ENCODE measurements around the gene GALNT10.

GALNT10 gene

DNA sequence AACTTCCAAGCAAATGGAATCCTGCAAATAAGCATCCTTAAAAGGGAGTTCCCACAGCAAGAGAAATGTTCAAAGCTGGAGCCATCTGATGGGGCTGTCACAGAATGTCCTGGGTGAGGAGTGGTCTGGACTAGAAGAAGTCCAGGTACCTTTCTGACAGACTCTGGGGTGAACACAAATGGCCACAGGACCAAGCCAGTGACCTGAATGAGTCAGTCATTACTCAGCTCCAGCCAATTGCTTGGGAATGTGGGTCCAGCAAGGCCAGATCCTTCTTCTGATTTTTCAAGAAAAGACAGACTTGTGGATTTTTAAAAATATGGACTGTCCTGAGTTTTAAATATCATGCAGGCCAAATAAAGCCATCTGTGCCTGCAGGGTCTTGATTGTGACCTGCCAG, 30.1 kb downstream of the GALNT10 start:
- peak; percentile 72 for DNase-seq
- in situ Hi-C loops (cut with HindIII; ENCODE audit: low pct_ligation_motif_present, low pct_unique_long_range_greater_than_20kb, low sequenced_read_pairs) = no loop called here

- in situ Hi-C loops (cut with HindIII; ENCODE audit: low pct_ligation_motif_present, low pct_unique_long_range_greater_than_20kb, low sequenced_read_pairs) = no loop called here
- DNase-seq = peak; percentile 69
Measured at GRCh38 chr5:154221371-154221896, 30.9 kb downstream of the GALNT10 start.

GRCh38 chr5:154222414-154222813, 31.9 kb downstream of the GALNT10 start:
- in situ Hi-C loops (cut with HindIII; ENCODE audit: low pct_ligation_motif_present, low pct_unique_long_range_greater_than_20kb, low sequenced_read_pairs) = no loop called here
- DNase-seq = no peak

- in situ Hi-C loops (cut with HindIII; ENCODE audit: low pct_ligation_motif_present, low pct_unique_long_range_greater_than_20kb, low sequenced_read_pairs) = no loop called here
- no peak for DNase-seq
Measured at GRCh38 chr5:154223320-154223719, 32.8 kb downstream of the GALNT10 start.

- in situ Hi-C loops (cut with HindIII; ENCODE audit: low pct_ligation_motif_present, low pct_unique_long_range_greater_than_20kb, low sequenced_read_pairs) = no loop called here
- DNase-seq = no peak
Measured at GRCh38 chr5:154227090-154227489, 36.6 kb downstream of the GALNT10 start.

GRCh38 chr5:154228696-154229095, 38.2 kb downstream of the GALNT10 start:
- in situ Hi-C loops (cut with HindIII; ENCODE audit: low pct_ligation_motif_present, low pct_unique_long_range_greater_than_20kb, low sequenced_read_pairs) = no loop called here
- DNase-seq = no peak

DNA sequence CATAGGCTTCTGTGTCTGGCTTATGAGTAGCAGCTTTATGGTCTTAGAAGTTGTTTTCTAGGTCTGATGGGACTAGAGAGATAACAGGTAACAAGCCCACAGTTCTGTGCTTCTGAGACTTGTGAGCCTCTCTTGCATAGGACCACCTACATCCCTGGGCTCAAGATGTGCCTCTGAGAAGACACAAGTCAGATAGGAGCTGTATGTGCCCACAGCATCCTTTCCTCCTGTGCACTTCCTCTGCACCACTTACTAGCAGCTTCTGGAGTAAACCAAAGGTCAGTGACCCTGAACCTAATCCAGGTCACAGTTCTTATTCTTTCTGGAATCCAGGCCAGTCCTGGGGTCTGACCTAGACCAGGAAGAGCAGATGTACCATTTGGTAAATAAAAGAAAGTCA, 40.0 kb downstream of the GALNT10 start:
- in situ Hi-C loops (cut with HindIII; ENCODE audit: low pct_ligation_motif_present, low pct_unique_long_range_greater_than_20kb, low sequenced_read_pairs) = no loop called here
- no peak for DNase-seq

DNA sequence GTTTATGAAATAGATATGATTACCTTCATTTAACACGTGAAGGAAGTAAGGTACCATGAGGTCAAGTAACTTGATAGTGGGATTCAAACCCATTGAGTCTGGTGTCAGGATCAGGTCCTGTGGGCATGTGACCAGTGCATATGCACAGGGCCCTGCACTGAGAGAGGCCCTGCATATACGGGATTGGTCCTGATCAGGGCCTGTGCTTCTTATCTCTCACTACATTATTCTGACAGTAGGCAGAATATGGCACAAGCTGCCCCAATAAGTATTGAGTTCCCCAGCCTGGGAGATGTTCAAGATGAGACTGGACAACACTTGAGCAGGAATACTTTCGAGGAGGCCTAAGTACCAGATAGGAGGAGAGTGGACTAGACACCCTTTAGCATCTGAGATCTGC, 44.0 kb downstream of the GALNT10 start:
- DNase-seq = no peak
- in situ Hi-C loops (cut with HindIII; ENCODE audit: low pct_ligation_motif_present, low pct_unique_long_range_greater_than_20kb, low sequenced_read_pairs) = no loop called here

DNA sequence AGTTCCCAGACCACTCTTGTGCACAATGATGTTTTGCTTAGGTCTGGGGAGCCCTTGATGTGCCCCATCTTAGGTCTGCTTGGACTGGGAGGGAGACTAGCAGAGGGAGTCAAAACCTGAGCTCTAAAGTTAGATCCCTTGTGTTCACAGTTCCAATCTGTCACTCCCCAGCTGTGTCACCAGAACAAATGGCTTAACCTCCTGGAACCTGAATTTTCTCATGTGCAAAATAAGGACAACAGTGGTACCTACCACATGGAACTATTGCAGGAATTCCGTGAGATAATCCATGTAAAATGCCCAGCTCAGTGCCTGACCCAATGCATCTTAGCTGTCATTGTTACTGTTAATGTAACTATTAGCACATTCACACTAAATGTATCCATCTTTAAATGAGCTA, 45.5 kb downstream of the GALNT10 start:
- no peak for DNase-seq
- in situ Hi-C loops (cut with HindIII; ENCODE audit: low pct_ligation_motif_present, low pct_unique_long_range_greater_than_20kb, low sequenced_read_pairs) = no loop called here

- no peak for DNase-seq
- in situ Hi-C loops (cut with HindIII; ENCODE audit: low pct_ligation_motif_present, low pct_unique_long_range_greater_than_20kb, low sequenced_read_pairs) = no loop called here
Measured at GRCh38 chr5:154236536-154237375, 46.2 kb downstream of the GALNT10 start.

- no peak for DNase-seq
- in situ Hi-C loops (cut with HindIII; ENCODE audit: low pct_ligation_motif_present, low pct_unique_long_range_greater_than_20kb, low sequenced_read_pairs) = no loop called here
Measured at GRCh38 chr5:154237376-154237743, 46.8 kb downstream of the GALNT10 start.

DNA sequence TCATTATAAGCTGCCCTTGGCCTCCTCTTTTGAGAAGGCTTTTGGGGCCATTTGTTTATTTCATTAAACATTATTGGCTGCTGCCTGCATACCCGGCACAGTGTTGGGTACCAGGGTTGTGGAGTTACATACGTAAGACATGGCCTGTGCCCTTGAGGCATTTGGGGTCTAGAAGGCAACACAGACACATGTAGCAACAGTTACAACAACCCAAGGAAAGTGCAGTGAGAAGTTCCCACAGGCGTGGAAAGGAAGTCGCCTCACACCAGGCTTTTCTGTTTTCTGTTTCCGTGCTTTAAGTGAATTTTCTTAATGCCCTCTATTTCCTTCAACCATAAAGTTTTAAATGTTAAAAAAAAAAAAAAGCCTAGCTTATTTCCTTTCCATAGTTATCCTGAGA, 47.4 kb downstream of the GALNT10 start:
- in situ Hi-C loops (cut with HindIII; ENCODE audit: low pct_ligation_motif_present, low pct_unique_long_range_greater_than_20kb, low sequenced_read_pairs) = no loop called here

GRCh38 chr5:154238776-154239481, 48.4 kb downstream of the GALNT10 start:
- in situ Hi-C loops (cut with HindIII; ENCODE audit: low pct_ligation_motif_present, low pct_unique_long_range_greater_than_20kb, low sequenced_read_pairs) = no loop called here
- no peak for DNase-seq

More for the DNA sequence above, 47.4 kb downstream of the GALNT10 start:
- DNase-seq = no peak

DNA sequence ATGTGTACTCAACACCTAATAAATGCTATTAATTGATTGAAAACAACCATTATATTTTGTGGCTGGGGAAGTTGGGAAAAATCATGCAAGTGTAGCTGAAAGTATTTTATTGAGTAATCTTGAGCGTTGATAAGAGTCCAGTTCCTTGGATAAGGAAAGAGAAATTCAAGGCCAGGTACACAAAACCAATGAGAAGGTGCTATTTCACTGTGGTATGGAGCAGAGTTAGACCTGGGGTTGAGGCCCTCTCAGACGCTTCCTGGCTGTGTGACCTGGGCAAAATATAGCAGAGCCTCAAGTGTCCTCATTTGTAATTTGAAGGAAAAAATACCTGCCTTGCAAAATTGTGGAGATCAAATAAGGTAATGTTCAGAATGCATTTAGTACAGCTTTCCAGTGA, 50.1 kb downstream of the GALNT10 start:
- in situ Hi-C loops (cut with HindIII; ENCODE audit: low pct_ligation_motif_present, low pct_unique_long_range_greater_than_20kb, low sequenced_read_pairs) = no loop called here
- no peak for DNase-seq

DNA sequence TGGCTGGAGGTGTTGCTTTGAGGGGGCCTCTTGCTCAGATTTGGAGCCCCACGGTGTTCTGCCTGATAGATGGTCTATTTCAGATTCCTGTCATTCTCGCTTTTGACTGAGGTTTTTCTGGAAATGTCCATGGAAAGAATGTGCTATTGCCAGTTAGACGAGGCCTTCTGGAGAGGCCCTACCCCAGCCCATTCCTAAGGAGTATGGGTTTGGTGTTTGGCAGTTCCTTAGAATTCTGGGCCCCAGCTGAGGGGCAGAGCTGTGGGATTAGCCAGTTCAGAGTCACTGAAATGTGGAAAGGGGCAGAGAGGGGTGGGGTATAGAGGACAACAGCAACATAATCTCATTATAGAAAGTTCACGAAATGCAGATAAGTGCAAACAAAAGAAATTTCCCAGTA, 50.5 kb downstream of the GALNT10 start:
- DNase-seq = no peak
- in situ Hi-C loops (cut with HindIII; ENCODE audit: low pct_ligation_motif_present, low pct_unique_long_range_greater_than_20kb, low sequenced_read_pairs) = no loop called here

DNA sequence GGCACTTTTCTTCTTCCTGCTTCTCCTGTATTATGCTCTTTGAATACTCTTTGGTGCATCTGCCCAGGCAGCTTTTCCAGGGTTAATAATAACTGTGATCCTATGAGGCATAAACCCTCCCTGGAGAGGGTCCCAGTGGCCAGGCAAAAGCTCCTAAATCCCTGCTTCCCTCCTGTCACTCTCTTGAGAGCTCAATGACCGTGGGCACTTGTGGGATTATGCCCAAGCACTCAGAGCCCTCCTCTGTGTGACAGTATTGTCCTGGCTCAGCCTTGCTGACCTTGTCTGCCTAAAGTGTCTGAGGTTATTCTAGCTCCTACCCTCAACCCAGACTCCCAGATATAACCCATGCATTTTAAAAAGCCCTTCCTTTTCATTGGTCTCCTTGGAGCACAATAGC, 51.9 kb downstream of the GALNT10 start:
- in situ Hi-C loops (cut with HindIII; ENCODE audit: low pct_ligation_motif_present, low pct_unique_long_range_greater_than_20kb, low sequenced_read_pairs) = no loop called here
- DNase-seq = no peak

GRCh38 chr5:154242964-154243376, 52.4 kb downstream of the GALNT10 start:
- DNase-seq = no peak
- in situ Hi-C loops (cut with HindIII; ENCODE audit: low pct_ligation_motif_present, low pct_unique_long_range_greater_than_20kb, low sequenced_read_pairs) = no loop called here

- in situ Hi-C loops (cut with HindIII; ENCODE audit: low pct_ligation_motif_present, low pct_unique_long_range_greater_than_20kb, low sequenced_read_pairs) = no loop called here
- no peak for DNase-seq
Measured at GRCh38 chr5:154243736-154244135, 53.2 kb downstream of the GALNT10 start.

DNA sequence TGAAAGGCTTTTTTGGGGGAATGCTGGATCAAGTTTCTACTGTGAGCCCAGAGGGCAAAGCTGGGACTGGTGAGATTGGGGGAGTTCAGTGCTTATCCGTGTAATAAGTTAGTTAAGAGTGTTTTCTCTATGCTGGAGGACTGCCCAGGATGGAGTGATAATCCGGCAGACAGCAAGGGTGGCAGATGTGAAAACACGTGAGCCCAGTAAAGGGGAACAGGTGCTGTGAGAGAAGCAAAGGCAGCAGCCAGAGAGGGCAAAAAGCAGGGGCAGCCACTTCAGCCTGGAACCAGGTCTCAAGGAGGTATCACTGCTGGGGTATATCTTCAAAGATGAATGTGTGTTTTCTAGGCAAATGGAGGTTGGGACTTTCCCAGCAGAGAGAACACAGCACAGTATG, 53.9 kb downstream of the GALNT10 start:
- in situ Hi-C loops (cut with HindIII; ENCODE audit: low pct_ligation_motif_present, low pct_unique_long_range_greater_than_20kb, low sequenced_read_pairs) = no loop called here
- DNase-seq = no peak

GRCh38 chr5:154248691-154249090, 58.2 kb downstream of the GALNT10 start:
- in situ Hi-C loops (cut with HindIII; ENCODE audit: low pct_ligation_motif_present, low pct_unique_long_range_greater_than_20kb, low sequenced_read_pairs) = no loop called here

More at GRCh38 chr5:154248691-154249090, 58.2 kb downstream of the GALNT10 start:
- no peak for DNase-seq
